GM21576 (cell line): ENCODE data around the gene IFT88.
A peak's percentile ranks its signal among the peaks of the same experiment; 100 is the strongest.

Source experiments
- ATAC-seq: cut with Tn5 transposase; IDR thresholded peaks from one replicate; pipeline ENCODE4 v1.9.1; 2021; ENCODE audit warnings: mild to moderate bottlenecking, moderate library complexity; ENCODE audit not compliant: unreplicated experiment

IFT88 gene

GRCh38 chr13:20566898-20567874, at the start of gene IFT88:
Gene IFT88, plus strand, starts transcription at chr13:20567157. Its CDS starts 7,229 bp downstream, at chr13:20574386.
- ATAC-seq, result peak; percentile 79

GRCh38 chr13:20518660-20519100, 48.3 kb upstream of the IFT88 start:
- no peak for ATAC-seq

GRCh38 chr13:20519875-20520274, 47.1 kb upstream of the IFT88 start:
- no peak for ATAC-seq

- ATAC-seq, result no peak
These were observed 45.4 kb upstream of the IFT88 start for GRCh38 chr13:20521364-20522115.

- ATAC-seq, result peak; percentile 26
These were observed 41.8 kb upstream of the IFT88 start for GRCh38 chr13:20525144-20525600.

GRCh38 chr13:20525601-20526544, 41.1 kb upstream of the IFT88 start, which contains the start of gene CRYL1:
Gene CRYL1, minus strand, starts transcription at chr13:20525857. Its CDS starts 63 bp downstream, at chr13:20525794.
- ATAC-seq, result peak; percentile 71

GRCh38 chr13:20526664-20527063, 40.3 kb upstream of the IFT88 start:
- no peak for ATAC-seq

- ATAC-seq, result no peak
These were observed 38.5 kb upstream of the IFT88 start for GRCh38 chr13:20528452-20528851.

- no peak for ATAC-seq
These were observed 32.8 kb upstream of the IFT88 start for GRCh38 chr13:20534038-20534608.

GRCh38 chr13:20536992-20537391, 30.0 kb upstream of the IFT88 start:
- no peak for ATAC-seq

GRCh38 chr13:20544201-20544923, 22.6 kb upstream of the IFT88 start:
- ATAC-seq, result no peak

GRCh38 chr13:20546556-20546955, 20.4 kb upstream of the IFT88 start:
- no peak for ATAC-seq

GRCh38 chr13:20547479-20547908, 19.5 kb upstream of the IFT88 start:
- ATAC-seq, result no peak

GRCh38 chr13:20550799-20551198, 16.2 kb upstream of the IFT88 start:
- no peak for ATAC-seq

- no peak for ATAC-seq
These were observed 13.6 kb upstream of the IFT88 start for GRCh38 chr13:20553311-20553710.

- ATAC-seq, result no peak
These were observed 8.0 kb upstream of the IFT88 start for GRCh38 chr13:20558982-20559381.

- no peak for ATAC-seq
These were observed 7.1 kb upstream of the IFT88 start for GRCh38 chr13:20559659-20560356.

- ATAC-seq, result no peak
These were observed 5.2 kb upstream of the IFT88 start for GRCh38 chr13:20561741-20562140.
